CD4-positive, alpha-beta T cell treated with Interleukin-17A for 1 hour (primary cell): ENCODE results near the gene VAV2.

Source experiments
- DNase-seq: peaks from one replicate; pipeline ENCODE4 v3.0.0-alpha.2; 2020

Gene VAV2

DNA sequence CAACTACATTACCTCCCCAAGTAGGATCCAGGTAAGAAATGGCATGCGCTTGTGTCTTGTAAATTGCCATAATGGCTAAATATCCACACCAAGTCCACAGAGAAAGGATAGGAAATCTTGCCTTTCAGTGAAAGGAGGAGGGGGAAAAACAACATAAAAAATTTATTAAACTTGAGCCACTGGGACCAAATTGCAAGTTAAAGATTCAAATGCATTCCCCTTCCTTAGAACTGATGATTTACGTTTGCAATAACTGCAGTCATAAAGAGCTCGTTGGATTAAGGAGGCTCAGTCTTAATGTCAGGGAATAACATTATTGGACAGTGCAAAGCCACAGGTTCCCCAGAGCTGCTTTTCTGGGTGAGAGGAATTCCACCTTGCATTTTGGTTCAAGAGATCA, 161.4 kb downstream of the VAV2 start:
- DNase-seq, result no peak

GRCh38 chr9:133830310-133830709, 161.8 kb downstream of the VAV2 start:
- no peak for DNase-seq

DNA sequence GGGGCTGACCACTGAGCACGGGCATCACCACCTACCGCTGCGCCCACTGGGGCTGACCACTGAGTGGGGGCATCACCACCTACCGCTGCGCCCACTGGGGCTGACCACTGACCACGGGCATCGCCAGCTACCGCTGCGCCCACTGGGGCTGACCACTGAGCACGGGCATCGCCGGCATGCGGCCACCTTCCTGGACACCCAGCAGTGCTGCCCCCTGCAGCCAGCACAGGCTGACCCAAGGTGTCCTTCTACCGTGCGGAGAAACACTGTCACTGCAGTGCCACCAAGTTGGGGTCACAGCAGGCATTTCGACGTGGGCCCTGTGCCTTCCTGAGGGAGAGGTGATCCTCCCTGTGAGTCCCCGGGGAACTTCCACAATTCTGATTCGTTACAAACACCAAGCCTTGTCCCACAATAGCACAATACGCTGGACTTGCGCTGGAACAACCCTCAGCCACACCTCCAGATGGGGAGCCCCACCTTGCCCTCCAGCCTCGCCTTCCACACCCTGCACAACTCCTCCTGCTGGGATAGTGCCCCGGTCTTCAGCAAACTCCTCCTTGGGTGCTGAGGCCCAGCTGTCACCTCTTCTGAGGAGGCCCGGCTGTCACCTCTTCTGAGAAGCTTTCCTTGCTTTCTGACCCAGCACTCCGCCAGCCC, 163.7 kb downstream of the VAV2 start:
- no peak for DNase-seq

DNA sequence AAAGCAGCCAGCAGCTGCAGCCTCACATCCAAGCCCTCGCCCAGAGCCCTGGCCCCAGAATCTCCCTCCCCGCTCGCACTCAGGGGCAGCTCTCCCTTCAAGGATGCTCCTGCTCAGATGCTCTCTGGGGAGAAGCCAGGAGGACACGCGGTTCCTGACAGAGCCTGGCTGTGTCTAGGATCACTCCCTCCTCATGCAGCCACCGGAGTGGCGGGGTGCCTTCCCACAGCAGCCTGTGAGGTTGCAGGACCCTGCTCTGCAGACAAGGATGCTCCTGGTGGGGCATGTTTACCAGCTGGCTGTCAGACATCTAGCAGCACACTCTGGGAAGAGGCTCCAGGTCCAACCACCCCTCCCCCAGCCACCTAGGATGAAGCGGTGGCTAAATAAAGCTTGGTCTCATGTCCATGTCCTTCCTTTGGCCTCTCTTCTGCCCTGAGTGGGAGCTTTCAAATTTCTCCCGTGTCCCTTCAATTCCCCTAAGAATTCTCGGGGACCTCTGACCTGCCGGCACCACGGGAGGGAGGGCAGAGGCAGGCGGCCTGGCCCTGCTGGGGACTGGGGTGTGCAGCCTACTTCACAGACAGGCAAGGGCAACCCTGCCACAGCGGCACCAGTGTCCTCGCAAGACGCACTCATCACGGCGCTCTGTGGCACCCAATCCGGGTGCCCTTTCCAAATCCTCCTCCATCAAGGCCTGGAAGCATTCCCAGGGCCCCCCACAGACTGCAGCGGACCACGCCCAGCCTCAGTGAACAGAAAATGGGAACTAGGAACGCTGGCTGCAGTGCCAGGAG, 165.6 kb downstream of the VAV2 start:
- no peak for DNase-seq

- no peak for DNase-seq
Measured at GRCh38 chr9:133825555-133826218, 166.4 kb downstream of the VAV2 start.

- DNase-seq, result no peak
Measured at GRCh38 chr9:133824802-133825186, 167.3 kb downstream of the VAV2 start.

DNA sequence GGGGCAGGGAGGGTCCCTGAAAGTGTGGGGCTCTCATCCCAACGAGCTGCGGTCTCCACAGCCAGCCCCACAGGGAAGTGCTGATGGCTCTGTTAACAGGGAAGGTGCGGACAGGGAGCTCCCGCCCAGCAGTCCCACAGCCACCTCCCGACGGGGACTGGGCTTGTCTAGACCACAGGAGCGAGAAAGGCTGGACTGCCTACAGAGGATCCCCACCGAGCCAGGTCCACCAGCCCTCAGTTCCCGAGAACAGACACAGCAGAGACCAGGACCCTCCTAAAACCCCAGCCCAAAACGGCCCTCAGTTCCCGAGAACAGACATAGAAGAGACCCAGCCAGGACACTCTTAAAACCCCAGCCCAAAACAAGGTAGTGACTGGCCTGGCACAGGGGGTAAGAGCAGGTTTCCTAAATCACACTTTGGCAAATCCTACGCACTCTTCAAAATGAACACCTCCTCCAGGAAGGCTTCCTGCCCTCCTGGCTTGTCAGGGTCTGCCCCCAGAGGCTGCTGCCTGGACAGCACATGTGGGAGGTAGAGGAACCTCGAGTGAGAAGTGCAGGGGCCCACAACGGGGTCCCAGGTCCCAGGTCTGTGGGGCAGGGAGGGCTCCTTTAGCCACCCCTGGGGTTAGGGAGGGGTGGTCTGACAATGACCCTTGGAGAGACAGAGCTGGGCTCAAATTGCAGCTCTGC, 167.9 kb downstream of the VAV2 start:
- no peak for DNase-seq

- no peak for DNase-seq
Measured at GRCh38 chr9:133823189-133824105, 168.7 kb downstream of the VAV2 start.

GRCh38 chr9:133822430-133823065, 169.6 kb downstream of the VAV2 start:
- DNase-seq, result no peak

DNA sequence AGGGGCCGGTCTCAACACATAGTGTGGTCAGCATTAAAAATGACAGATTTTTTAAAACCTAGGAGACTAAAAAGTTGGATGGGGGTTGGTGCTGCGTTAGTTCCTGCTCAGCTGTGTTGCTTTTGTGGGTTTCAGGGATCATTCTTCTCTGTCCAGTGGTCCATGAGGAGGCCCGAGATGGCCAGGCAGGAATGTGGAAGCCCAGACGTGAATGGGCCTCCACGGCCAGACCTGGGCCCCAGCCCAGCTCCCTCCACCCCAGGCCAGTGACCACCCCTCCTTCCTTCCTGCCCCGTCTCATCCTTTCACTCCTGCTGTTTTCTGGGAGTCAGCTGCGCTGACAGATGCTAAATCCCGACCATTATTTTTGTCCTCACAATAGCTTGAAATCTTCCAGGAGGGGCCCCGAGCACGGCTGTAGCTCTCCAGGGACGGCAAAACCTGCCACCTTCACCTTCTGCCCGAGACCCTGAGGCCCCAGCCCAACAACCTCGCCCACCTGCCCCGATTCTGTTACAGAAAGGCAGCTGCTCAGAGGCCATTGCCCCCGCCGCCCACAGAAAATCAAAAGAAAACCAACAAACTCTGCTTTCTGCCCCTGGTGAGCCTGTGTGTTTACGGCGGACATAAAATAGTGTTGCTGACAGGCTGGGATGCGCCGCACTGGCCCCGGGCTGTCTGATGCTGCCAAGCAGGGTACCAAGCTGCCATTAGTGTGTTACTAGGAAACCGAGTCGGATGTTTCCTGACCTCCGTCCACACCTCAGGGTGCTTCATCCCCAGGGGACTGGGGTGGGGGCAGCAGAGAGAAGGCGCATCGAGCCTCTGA, 170.3 kb downstream of the VAV2 start:
- DNase-seq, result no peak

- DNase-seq, result no peak
Measured at GRCh38 chr9:133819923-133820322, 172.2 kb downstream of the VAV2 start.

DNA sequence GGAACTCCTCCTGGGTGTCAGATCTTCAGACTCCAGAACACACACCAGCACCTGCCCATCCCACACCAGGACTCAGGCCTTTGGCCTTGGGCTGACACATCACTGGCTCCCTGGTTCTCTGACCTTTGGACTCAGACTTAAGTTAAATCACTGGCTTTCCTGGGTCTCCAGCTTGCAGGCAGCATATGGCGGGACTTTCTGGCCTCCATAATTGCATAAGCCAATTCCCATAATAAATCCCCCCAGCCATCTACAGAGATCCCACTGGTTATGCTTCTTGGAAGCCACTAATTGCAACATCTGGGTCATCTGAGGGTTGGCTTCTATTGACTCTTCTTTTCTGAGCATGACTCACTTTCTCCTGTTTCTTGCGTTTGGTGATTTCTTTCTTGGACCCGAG, 173.7 kb downstream of the VAV2 start:
- no peak for DNase-seq

DNA sequence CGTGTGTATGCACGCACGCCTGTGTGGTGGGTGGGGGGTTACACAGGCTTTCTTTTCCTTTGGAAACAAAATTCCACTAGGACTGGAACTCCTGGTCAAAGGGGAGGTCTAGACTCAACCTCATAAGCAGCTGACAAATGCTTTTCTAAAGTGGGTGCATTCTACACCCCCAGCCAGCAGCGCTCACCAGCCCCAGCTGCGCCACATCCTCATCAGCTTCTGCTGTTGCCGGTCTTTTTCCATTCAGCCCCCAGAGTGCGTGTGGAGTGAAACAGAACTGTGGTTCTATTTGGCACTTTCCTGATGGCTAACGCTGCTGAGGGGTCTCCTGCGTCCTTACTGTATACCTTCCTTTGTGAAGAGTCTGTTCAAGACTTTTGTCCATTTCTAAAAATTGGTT, 176.3 kb downstream of the VAV2 start:
- DNase-seq, result no peak

DNA sequence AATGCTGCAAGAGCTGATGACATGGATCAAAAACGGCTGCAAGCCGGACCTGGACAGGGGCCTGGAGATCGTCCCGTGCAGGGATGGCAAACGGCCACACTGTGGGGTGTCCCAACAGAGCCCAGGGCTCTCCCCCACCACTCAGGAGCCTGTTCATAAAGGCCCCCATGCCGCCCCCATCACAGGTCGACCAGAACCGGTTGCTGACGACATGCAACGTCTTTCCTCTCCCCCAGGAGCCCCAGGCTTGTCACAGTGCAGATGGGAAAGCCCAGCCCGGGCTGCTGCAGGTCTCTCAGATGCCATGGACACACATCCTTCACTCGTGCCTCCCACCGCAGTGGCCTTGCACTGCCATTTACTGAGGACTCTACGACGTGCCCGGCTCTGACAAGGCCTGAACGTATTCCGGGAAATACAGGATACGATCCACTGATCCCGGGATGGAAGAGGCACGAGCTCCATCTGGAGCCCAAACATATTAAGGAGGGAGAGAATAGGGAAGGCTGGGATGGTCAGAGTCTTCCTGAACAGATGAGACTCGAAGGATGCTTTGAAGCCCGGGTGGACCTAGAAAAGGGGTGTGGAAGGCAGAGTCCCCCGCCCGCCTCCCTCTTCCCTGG, 177.4 kb downstream of the VAV2 start:
- no peak for DNase-seq

DNA sequence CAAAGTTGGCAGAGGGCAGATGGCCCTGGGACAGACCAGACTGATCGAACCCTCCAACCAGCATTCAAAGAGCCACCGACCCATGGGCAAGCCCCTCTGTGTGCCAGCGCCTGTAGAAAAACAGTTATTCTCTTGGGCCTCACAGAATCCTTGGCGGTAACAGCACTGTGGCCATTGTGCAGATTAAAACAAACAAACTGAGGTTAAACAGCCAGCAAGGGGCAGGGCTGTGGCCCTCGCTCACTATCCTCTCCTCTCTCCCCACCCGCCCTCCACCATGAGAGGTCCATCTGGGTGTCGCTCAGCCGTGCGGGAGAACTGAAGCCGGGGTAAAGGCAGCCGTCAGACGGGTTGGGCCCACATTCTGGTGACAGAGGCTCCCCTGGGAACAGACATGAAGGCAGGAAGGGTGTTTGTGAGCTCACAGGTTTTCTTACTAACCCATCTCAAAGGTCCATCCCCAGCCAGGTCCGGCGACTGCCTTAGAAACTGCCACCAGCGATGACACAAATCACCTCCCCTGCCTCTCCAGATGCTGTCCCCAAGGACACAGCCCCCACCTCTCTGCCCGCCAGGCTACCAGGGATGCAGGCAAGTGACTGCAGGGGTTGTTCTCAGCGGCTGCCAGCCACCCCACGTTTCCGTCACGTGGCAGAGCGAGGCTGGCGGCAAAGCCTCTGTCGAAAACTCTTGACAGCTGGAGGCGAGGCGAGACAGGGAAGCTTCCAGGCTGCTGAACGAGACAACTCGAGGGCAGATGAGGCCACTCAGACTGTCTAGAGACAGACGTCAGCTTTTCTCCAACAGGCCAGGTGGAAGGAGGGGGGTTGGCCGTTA, 178.2 kb downstream of the VAV2 start:
- no peak for DNase-seq

DNA sequence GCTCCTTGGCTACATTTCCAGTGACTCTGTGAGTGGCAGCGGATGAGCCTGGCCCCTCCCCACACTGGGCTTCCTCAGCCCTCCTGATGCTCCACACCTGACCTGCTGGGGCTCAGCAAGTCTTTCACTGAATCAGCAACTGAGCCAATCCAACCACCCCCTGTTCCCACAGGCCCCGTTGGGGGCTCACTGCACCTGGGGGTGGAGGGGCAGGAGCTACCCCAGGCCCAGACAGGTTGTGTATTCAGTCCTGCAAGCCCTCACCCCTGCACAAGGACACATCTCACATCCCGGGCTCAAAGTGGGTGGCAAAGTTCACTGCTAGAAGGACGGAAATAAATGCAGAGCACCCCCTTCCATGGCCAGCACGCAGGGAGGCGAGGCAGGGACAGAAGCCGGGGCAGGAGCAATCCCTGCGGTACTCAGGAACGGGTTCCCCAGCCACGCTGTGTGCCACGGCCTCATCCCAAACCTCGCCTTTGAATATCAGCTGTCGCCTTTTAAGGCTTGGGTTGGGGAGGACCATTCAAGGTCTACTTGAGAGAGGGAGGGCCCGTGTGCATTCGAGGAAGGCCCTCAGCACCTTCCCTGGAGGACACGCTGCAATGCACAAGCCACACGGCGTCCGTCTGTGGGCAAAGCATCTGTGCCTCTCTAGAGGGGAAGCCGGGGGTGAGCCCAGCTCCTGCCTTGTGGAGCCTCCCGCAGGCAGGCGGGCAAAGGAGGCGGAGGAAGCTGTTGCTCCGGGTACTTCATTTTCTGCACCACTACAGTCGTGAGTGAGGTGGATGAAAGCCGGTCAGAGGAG, 179.0 kb downstream of the VAV2 start:
- DNase-seq, result no peak

DNA sequence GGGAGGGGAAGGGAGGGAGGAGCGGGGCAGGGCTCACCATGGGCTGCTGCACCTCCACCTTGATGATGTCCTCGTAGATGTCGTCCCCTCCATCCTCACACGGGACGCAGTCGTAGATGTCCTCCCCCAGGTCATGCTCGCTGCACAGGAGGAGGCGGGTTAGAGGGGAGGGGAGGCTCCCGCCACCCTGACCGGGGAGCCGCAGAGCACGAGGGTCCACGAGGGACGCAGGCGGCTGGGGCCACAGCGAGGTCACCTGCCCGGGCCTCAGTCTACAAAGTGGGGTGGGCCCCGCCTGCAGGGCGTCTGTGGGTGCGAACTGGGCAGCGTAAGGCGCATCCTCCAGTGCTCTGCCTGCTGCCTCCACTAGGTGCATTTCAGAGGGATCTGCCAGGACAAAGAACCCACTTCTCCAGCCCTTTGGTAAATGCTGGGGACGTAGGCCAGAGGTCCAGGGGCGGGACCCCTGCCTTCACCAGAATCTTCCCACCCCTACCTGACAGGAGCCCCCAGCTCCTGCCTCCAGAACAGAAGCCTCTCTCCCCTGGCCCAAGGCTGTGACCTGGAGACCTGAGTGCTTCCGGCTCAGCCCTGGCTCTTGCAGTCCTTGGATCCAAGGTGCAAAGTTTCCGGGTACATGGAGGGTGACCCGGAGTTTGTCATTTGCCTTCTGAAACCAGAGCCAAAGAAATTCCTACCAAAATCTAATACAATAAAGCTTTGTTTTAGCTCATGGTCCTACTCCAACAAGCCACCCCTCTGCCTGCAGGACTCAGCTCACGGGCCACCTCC, 179.9 kb downstream of the VAV2 start:
- DNase-seq, result no peak

DNA sequence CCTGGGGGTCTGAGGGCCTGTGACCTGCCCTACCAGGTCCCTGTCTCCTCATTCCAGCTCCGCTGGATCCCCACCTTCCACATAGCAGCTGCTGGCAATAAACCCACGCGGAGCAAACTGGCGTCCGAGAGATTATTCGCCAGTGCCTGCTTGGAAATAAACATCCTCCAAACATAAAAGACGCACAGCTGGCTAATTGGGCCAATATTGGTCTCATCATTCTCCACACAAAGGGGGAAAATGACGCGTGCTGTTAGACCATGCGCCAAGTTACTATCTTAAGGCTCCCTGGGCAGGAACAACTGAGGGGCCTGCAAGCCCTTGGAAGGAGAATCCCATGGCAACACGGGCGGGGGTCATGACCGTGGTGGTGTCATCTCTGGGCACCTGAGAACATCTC, 180.7 kb downstream of the VAV2 start:
- no peak for DNase-seq
